ENCODE data around the gene PPM1A. TPM values are rescaled to one million over a fixed set of nuclear protein-coding genes. Genes with fewer than 3 reads are reported as not detected.

Gene PPM1A
- total RNA-seq, 1 donor from 2014 or later = 65.6 TPM

Other genes with a start within 250 kb of the PPM1A start
- gene PCNX4, start 157.3 kb upstream of the PPM1A start, total RNA-seq = 115 TPM
- gene DHRS7, start 83.8 kb upstream of the PPM1A start, total RNA-seq = 34.4 TPM
- gene C14orf39, start 236.8 kb downstream of the PPM1A start, total RNA-seq = under 0.01 TPM